ENCODE measurements around the gene PTPRN2. TPM values are rescaled to one million over a fixed set of nuclear protein-coding genes. Genes with fewer than 3 reads are reported as not detected.
A peak's percentile ranks its signal among the peaks of the same experiment; 100 is the strongest.

The PTPRN2 gene
- total and polyA plus RNA-seq, 7 donors: 3.2 to 7.1 (median 5.5) TPM

DNA sequence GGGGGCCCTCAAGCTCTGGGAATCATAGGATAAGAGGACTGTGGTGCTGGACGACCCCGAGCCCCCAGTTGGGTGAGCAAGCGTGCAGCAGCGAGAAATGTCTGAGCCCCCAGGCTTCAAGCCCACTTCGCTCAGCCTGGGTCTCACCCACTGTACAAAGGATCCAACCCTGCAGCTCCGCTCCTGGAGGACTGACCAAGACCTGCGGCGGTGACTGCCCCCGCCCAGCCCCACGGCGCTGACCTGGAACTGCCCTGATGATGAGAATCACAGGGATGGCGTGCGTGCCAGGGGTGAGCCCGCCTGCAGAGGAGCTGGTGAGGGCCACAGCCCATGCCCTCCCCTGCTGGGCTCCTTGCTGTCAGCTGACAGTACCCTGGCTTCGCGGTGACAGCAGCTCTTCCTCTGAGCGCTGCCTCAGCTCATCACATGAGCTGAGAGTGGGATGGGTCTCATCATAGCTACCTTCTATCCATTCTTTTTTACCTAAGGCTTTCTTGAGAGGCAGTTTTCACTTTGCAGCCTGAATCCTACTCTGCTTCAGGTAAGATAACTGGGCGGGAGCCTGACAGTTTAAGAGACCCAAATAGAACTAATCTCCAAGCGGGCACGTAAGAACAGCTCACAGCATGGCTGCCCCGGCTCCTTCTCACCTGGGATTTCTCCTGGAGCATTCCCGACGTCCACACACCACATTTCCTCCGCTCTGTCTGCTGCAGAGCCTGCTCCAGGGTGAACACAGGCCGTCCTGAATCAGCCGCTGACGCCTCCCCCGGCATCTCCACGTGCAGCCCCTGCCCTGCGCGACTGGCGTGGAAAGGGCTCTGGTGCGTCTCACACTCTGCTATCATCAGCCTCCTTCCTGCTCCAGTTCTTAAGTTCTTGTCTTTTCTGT is 329.9 kb downstream of the PTPRN2 start:
- DNase-seq: peak; percentile 49
- peaks cover 0 to 6% (median 0%) of the 10 kb centered on the region in 3 donors for H3K27me3 ChIP-seq
- TF ChIP-seq EP300 (IDR thresholded peaks at IDR 0.05) (no peak), POLR2A (IDR thresholded peaks at IDR 0.05) (no peak), POLR2AphosphoS5 (IDR thresholded peaks at IDR 0.05) (no peak)
- TF ChIP-seq, protein P1, sequence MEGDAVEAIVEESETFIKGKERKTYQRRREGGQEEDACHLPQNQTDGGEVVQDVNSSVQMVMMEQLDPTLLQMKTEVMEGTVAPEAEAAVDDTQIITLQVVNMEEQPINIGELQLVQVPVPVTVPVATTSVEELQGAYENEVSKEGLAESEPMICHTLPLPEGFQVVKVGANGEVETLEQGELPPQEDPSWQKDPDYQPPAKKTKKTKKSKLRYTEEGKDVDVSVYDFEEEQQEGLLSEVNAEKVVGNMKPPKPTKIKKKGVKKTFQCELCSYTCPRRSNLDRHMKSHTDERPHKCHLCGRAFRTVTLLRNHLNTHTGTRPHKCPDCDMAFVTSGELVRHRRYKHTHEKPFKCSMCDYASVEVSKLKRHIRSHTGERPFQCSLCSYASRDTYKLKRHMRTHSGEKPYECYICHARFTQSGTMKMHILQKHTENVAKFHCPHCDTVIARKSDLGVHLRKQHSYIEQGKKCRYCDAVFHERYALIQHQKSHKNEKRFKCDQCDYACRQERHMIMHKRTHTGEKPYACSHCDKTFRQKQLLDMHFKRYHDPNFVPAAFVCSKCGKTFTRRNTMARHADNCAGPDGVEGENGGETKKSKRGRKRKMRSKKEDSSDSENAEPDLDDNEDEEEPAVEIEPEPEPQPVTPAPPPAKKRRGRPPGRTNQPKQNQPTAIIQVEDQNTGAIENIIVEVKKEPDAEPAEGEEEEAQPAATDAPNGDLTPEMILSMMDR (IDR thresholded peaks at IDR 0.05): no peak
- intact Hi-C loops (cut with DNase I): no loop called here
- H3K27ac ChIP-seq: no peak overlapping the region
- WGBS, 2 donors: 92 to 95% methylated on average over 33 of the region's 33 CpGs
- no peaks in the 10 kb centered on the region for H3K36me3 ChIP-seq
- no peaks in the 10 kb centered on the region for H3K4me1 ChIP-seq
- no peaks in the 10 kb centered on the region for H3K9me3 ChIP-seq
- no peak overlapping the region for H3K4me3 ChIP-seq

DNA sequence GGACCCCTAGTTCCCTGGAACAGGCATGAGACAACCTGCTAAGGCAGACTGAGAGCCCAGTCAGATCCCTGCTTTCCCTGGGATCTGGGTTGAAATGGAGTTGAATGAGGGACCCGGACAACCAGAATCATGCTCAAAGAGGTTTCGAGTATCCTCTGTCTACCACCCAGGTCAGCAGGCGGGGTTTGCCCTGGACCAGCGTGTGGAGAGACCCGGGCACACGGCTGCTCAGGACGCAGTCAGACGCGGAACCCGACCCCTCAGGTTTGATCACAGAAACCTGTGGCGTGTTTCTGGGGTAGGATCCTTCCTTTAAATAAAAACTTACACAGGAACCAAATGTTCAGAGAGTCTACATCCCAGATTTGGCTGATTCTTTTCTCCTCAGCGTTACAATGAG is 330.6 kb downstream of the PTPRN2 start:
- H3K27ac ChIP-seq: no peak overlapping the region
- no peak for DNase-seq
- WGBS, 2 donors: 95 to 96% methylated on average over 12 of the region's 12 CpGs
- no peak for TF ChIP-seq EP300 (IDR thresholded peaks at IDR 0.05)
- TF ChIP-seq, protein P1 (IDR thresholded peaks at IDR 0.05): no peak
- no peak for TF ChIP-seq POLR2AphosphoS5 (IDR thresholded peaks at IDR 0.05)
- no peak for TF ChIP-seq POLR2A (IDR thresholded peaks at IDR 0.05)
- H3K9me3 ChIP-seq: no peaks in the 10 kb centered on the region
- intact Hi-C loops (cut with DNase I): no loop called here
- H3K27me3 ChIP-seq: peaks cover 0 to 6% (median 0%) of the 10 kb centered on the region in 3 donors
- no peaks in the 10 kb centered on the region for H3K36me3 ChIP-seq
- no peak overlapping the region for H3K4me3 ChIP-seq
- H3K4me1 ChIP-seq: no peaks in the 10 kb centered on the region

DNA sequence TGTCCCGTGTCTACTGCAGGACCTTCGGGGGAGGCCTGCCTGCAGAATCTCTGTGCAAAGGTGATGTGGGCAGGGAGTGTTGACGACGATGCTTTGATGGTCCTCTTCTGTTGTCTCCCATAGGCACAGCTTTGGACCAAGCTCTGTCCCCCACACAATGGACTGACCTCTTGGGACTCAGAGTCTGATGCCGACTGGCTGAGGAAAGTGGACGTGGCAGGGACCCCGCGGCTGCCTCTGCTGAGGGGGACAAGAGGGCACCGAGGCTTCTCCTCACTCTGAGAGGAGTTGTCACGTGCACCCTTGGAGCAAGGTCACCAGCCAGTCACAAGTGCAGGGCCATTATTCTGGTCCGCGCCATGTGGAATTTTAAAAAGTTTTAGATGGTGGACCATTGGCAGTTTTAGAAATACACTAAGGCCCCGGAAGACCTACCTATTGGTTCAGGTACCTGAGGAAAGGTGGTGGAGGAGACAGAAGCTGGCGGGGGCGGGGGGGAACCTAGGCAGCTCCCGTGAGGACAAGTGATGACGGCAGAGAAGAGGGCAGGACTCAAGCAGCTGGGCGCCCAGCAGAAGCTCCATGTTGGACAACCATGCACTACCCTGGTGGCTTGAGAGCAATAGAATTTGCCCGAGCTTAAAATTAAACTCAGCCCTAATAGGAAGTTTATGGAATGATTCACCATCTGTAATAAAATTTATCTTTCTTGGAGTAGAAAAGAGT is 331.4 kb downstream of the PTPRN2 start:
- peaks cover 0 to 6% (median 0%) of the 10 kb centered on the region in 3 donors for H3K27me3 ChIP-seq
- intact Hi-C loops (cut with DNase I): no loop called here
- H3K36me3 ChIP-seq: no peaks in the 10 kb centered on the region
- no peaks in the 10 kb centered on the region for H3K9me3 ChIP-seq
- DNase-seq: peak; percentile 34
- 89 to 90% methylated on average over 19 of the region's 19 CpGs for WGBS, 2 donors
- TF ChIP-seq POLR2AphosphoS5 (IDR thresholded peaks at IDR 0.05) (no peak), POLR2A (IDR thresholded peaks at IDR 0.05) (no peak), EP300 (IDR thresholded peaks at IDR 0.05) (no peak)
- TF ChIP-seq, protein P1 (IDR thresholded peaks at IDR 0.05): no peak
- H3K4me1 ChIP-seq: no peaks in the 10 kb centered on the region
- H3K4me3 ChIP-seq: no peak overlapping the region
- H3K27ac ChIP-seq: no peak overlapping the region

DNA sequence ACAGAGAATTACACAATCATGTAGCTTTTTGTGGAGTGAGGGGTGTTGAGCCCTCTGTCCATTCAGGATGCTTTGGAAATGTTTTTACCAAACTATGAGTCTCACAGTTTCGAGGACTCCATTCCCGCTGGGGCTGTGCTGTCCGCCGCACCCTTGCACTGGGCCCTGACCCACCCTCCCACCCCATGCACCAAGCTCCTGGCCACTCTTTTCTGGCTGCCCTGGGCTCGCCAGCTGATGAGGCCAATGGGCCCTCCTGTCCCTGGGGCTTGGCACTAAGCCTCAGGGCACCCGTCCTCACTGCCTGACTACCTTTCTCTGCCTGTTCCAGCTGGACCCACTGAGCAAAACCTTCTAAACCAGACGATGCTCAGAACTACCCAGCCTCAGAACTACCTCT is 332.1 kb downstream of the PTPRN2 start:
- WGBS, 2 donors: 85 to 90% methylated on average over 7 of the region's 7 CpGs
- TF ChIP-seq POLR2A (IDR thresholded peaks at IDR 0.05): no peak
- TF ChIP-seq, protein P1 (IDR thresholded peaks at IDR 0.05): no peak
- TF ChIP-seq POLR2AphosphoS5 (IDR thresholded peaks at IDR 0.05): no peak
- TF ChIP-seq EP300 (IDR thresholded peaks at IDR 0.05): no peak
- H3K36me3 ChIP-seq: no peaks in the 10 kb centered on the region
- no peak overlapping the region for H3K27ac ChIP-seq
- peaks cover 0 to 6% (median 0%) of the 10 kb centered on the region in 3 donors for H3K27me3 ChIP-seq
- no peak for DNase-seq
- H3K4me3 ChIP-seq: no peak overlapping the region
- H3K9me3 ChIP-seq: no peaks in the 10 kb centered on the region
- H3K4me1 ChIP-seq: no peaks in the 10 kb centered on the region
- intact Hi-C loops (cut with DNase I): no loop called here

All from sigmoid colon (tissue), 7 donors.